Breast epithelium (tissue), 4 donors: ENCODE data around the gene FAM131C. TPM values are rescaled to one million over a fixed set of nuclear protein-coding genes. Genes with fewer than 3 reads are reported as not detected.

Experiments
- DNase-seq, 2 donors: peaks; one replicate each; pipeline ENCODE4 v3.0.0-alpha.2; 2019; ENCODE audit warnings: low spot score in 2 of 2
- H3K27ac ChIP-seq, 2 donors: fragments of 200-600 bp; sonication (generic) in 1 of 2; one replicate each; pipeline ENCODE4 v1.5.1; 2016 to 2019; ENCODE audit warnings: mild to moderate bottlenecking in 1 of 2
- H3K27me3 ChIP-seq, 2 donors: fragments of 200-600 bp; sonication (generic) in 1 of 2; one replicate each; pipeline versions ENCODE4 v1.5.1 to v1.6.0; 2017 to 2019; ENCODE audit warnings: control low read depth in 1 of 2, mild to moderate bottlenecking in 1 of 2
- H3K36me3 ChIP-seq: fragments of 200-600 bp; one replicate; pipeline ENCODE4 v1.5.1; 2019
- H3K4me1 ChIP-seq, 2 donors: fragments of 200-600 bp; sonication (generic); one replicate each; pipeline ENCODE4 v1.5.1; 2016 to 2019; ENCODE audit warnings: control low read depth in 1 of 2
- H3K4me3 ChIP-seq, 3 donors: fragments of 200-600 bp; sonication (generic); 1 replicate in 2 of 3; 2 replicates in 1 of 3; pipeline ENCODE4 v1.5.1; 2016 to 2019; ENCODE audit warnings: mild to moderate bottlenecking in 3 of 3, moderate library complexity in 2 of 3
- H3K9me3 ChIP-seq, 2 donors: fragments of 200-600 bp; sonication (generic) in 1 of 2; one replicate each; pipeline ENCODE4 v1.5.1; 2016 to 2019; ENCODE audit warnings: control low read depth in 1 of 2
- POLR2A ChIP-seq: fragments of 450-650 bp; IDR thresholded peaks from one replicate; pipeline ENCODE4 v1.6.1; 2016; ENCODE audit warnings: antibody characterized with exemption, mild to moderate bottlenecking, moderate library complexity
- POLR2AphosphoS5 ChIP-seq, 3 donors: sonication (generic); formaldehyde crosslinking; IDR thresholded peaks; one replicate each; pipeline ENCODE4 v1.6.1; 2017; ENCODE audit warnings: antibody characterized with exemption in 3 of 3
- intact Hi-C: fragments of 100-400 bp; cut with DNase I; formaldehyde crosslinking; loops from one replicate; pipeline ENCODE4 v1.15.1; 2023; ENCODE audit warnings: low total_unique reads
- total RNA-seq, 3 donors: library from RNA; depleted of rRNA; stranded (reverse); fragments of >200 nt; gene quantifications; one replicate each; pipeline ENCODE4 v1.1.0, GENCODE V29; 2016
- TF ChIP-seq, protein P1 (sequence below), 3 donors: fragments of 450-650 bp; IDR thresholded peaks; one replicate each; pipeline ENCODE4 v1.5.1; 2016 to 2017; ENCODE audit warnings: antibody characterized with exemption in 3 of 3, mild to moderate bottlenecking in 3 of 3, moderate library complexity in 3 of 3

Gene FAM131C
- total RNA-seq, 3 donors from 2014 or later = not detected

- DNase-seq = no peak
- no peaks in the 10 kb centered on the region for H3K9me3 ChIP-seq
- no peak overlapping the region for H3K4me3 ChIP-seq
- H3K27me3 ChIP-seq = no peaks in the 10 kb centered on the region
- H3K27ac ChIP-seq = peak overlapping the region in 1 of 2 donors; percentile 19
- H3K4me1 ChIP-seq = peaks cover 3 to 7% of the 10 kb centered on the region in 2 donors
- no peaks in the 10 kb centered on the region for H3K36me3 ChIP-seq
- intact Hi-C loops = no loop called here
- TF ChIP-seq POLR2AphosphoS5 (IDR thresholded peaks at IDR 0.05) (no peak), POLR2A (no peak)
- TF ChIP-seq, protein P1, sequence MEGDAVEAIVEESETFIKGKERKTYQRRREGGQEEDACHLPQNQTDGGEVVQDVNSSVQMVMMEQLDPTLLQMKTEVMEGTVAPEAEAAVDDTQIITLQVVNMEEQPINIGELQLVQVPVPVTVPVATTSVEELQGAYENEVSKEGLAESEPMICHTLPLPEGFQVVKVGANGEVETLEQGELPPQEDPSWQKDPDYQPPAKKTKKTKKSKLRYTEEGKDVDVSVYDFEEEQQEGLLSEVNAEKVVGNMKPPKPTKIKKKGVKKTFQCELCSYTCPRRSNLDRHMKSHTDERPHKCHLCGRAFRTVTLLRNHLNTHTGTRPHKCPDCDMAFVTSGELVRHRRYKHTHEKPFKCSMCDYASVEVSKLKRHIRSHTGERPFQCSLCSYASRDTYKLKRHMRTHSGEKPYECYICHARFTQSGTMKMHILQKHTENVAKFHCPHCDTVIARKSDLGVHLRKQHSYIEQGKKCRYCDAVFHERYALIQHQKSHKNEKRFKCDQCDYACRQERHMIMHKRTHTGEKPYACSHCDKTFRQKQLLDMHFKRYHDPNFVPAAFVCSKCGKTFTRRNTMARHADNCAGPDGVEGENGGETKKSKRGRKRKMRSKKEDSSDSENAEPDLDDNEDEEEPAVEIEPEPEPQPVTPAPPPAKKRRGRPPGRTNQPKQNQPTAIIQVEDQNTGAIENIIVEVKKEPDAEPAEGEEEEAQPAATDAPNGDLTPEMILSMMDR (IDR thresholded peaks at IDR 0.05) = no peak
Observed at GRCh38 chr1:16068356-16069270, 4.8 kb downstream of the FAM131C start.

DNA sequence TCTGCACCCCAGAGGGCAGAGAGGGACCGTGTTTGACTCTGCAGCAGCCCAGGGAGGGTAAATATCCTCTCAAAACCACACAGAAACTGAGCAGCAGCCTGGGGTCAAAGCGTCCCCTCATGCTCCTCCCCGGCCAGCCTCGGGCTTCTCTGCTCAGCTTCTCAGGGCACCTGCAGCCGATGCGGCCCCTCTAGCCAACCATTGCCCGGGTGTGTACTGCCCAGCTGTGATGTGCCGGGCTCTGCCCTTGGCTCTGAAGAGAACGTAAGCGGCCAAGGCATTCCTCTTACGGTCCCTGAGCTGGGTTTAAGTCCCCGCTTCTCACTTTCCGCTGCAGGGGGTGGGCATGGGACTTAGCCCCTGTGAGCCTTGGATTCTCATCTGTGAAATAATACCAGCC is 5.5 kb downstream of the FAM131C start:
- Histone ChIP-seq H3K36me3 (no peaks in the 10 kb centered on the region), H3K27ac (no peak overlapping the region), H3K27me3 (no peaks in the 10 kb centered on the region), H3K4me3 (no peak overlapping the region), H3K4me1 (peaks cover 0 to 7% of the 10 kb centered on the region in 2 donors), H3K9me3 (no peaks in the 10 kb centered on the region)
- no peak for DNase-seq
- intact Hi-C loops = no loop called here
- TF ChIP-seq, protein P1 (IDR thresholded peaks at IDR 0.05) = no peak
- TF ChIP-seq POLR2A (no peak), POLR2AphosphoS5 (IDR thresholded peaks at IDR 0.05) (no peak)

GRCh38 chr1:16067127-16067768 is 6.2 kb downstream of the FAM131C start:
- DNase-seq = no peak
- Histone ChIP-seq H3K4me1 (peaks cover 0 to 7% of the 10 kb centered on the region in 2 donors), H3K36me3 (no peaks in the 10 kb centered on the region), H3K27me3 (no peaks in the 10 kb centered on the region), H3K4me3 (no peak overlapping the region), H3K9me3 (no peaks in the 10 kb centered on the region), H3K27ac (no peak overlapping the region)
- intact Hi-C loops = no loop called here
- no peak for TF ChIP-seq POLR2A
- TF ChIP-seq, protein P1 (IDR thresholded peaks at IDR 0.05) = no peak
- TF ChIP-seq POLR2AphosphoS5 (IDR thresholded peaks at IDR 0.05) = no peak

DNA sequence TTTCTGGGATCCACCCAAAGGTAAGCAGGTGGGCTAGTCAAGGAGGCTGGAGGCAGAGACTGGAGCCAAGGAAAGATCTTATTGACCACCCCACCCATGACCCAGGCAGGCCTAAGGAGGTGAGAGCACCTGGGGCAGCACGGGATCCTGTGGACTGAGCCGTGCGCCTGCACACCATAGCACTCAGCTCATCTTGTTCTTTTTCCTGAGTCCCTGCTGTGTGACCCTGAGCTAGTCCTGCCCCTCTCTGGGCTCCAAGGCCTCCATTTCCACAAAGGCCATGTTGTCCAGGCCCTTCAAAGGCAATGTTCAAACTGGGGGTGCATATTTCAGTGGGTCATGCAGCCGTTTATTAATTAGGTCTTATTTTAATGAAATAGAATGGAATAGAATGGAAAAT is 7.2 kb downstream of the FAM131C start:
- no peak for DNase-seq
- no peaks in the 10 kb centered on the region for H3K27me3 ChIP-seq
- peaks cover 0 to 7% of the 10 kb centered on the region in 2 donors for H3K4me1 ChIP-seq
- H3K4me3 ChIP-seq = no peak overlapping the region
- TF ChIP-seq, protein P1 (IDR thresholded peaks at IDR 0.05) = no peak
- H3K27ac ChIP-seq = no peak overlapping the region
- no peaks in the 10 kb centered on the region for H3K9me3 ChIP-seq
- H3K36me3 ChIP-seq = no peaks in the 10 kb centered on the region
- intact Hi-C loops = no loop called here

GRCh38 chr1:16065269-16065576 is 8.2 kb downstream of the FAM131C start:
- intact Hi-C loops = no loop called here
- no peak overlapping the region for H3K4me3 ChIP-seq
- H3K27ac ChIP-seq = no peak overlapping the region
- H3K4me1 ChIP-seq = peaks cover 0 to 7% of the 10 kb centered on the region in 2 donors
- no peaks in the 10 kb centered on the region for H3K9me3 ChIP-seq
- no peak for DNase-seq
- no peaks in the 10 kb centered on the region for H3K27me3 ChIP-seq
- H3K36me3 ChIP-seq = no peaks in the 10 kb centered on the region
- TF ChIP-seq, protein P1 (IDR thresholded peaks at IDR 0.05) = no peak
- no peak for TF ChIP-seq POLR2A
- no peak for TF ChIP-seq POLR2AphosphoS5 (IDR thresholded peaks at IDR 0.05)
